Measurements from ENCODE around the gene VAPA.
A peak's percentile ranks its signal among the peaks of the same experiment; 100 is the strongest.

VAPA gene, protein sequence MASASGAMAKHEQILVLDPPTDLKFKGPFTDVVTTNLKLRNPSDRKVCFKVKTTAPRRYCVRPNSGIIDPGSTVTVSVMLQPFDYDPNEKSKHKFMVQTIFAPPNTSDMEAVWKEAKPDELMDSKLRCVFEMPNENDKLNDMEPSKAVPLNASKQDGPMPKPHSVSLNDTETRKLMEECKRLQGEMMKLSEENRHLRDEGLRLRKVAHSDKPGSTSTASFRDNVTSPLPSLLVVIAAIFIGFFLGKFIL

GRCh38 chr18:9913526-9914333 is at the start of gene VAPA:
Gene VAPA (plus strand): TSS chr18:9914016. CDS start chr18:9914257, 241 bp downstream.
- DNase-seq = peak; percentile 96

DNA sequence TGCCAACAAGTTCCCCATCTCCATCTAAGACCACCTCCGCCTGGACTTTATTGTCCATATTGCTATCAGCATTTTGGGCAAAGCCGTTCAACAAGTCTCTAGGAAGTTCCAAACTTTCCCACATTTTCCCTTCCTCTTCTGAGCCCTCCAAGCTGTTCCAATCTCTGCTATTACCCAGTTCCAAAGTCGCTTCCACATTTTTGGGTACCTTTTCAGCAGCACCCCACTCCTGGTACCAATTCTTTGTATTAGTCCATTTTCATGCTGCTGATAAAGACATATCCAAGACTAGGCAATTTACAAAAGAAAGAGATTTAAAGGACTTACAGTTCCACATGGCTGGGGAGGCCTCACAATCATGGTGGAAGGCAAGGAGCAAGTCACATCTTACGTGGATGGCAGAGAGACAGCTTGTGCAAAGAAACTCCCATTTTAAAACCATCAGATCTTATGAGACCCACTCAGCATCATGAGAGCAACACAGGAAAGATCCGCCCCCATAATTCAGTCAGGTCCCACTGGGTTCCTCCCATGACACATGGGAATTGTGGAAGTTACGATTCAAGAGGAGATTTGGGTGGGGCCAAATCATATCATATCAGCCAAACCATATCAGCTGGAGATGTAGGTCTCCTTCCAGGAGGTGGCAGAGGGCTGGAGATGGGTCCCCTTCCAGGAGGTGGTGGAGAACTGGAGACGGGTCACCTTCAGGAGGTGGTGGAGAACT is 47.9 kb upstream of the VAPA start:
- no peak for DNase-seq

- DNase-seq = no peak
Observed at GRCh38 chr18:9866627-9867026, 47.2 kb upstream of the VAPA start.

GRCh38 chr18:9867071-9867594 is 46.7 kb upstream of the VAPA start:
- DNase-seq = no peak

DNA sequence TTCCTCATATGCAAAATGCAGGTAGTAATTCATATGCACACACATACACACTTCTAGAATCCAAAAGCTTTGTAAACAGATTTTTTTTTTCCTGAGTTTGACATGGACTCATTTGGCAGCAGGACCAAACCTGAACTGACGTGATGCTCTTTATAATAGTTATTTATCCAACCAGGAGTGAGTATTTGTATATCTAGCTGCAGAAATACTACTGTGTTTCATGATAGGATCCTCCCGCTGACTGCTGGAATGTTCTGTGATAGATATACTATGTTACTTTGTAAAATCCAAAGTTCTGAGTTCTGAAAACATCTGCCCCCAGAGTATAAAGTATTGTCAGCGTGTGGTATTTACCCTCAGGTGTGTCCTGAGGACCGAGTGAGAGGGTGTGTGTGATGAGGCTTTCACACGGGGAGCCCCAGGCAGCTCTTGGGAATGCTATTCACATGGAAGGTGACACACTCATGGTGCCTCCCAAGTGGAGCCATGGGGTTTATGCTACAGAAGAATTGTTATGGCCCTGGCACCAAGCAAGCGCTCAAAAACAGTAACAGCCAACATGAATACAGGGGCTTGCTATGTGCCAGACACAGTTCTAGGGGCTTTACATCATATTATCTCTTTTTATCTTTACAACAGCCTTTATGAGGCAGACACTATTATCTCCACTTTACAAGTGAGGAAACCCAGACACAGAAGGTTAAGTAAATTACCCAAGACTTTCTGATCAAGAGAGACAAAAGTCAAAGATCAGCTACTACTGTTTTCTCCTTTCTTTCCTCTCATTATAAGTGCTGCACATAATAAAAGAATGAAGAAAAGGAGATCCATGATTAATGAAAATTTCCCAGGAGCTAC is 44.7 kb upstream of the VAPA start:
- no peak for DNase-seq

DNA sequence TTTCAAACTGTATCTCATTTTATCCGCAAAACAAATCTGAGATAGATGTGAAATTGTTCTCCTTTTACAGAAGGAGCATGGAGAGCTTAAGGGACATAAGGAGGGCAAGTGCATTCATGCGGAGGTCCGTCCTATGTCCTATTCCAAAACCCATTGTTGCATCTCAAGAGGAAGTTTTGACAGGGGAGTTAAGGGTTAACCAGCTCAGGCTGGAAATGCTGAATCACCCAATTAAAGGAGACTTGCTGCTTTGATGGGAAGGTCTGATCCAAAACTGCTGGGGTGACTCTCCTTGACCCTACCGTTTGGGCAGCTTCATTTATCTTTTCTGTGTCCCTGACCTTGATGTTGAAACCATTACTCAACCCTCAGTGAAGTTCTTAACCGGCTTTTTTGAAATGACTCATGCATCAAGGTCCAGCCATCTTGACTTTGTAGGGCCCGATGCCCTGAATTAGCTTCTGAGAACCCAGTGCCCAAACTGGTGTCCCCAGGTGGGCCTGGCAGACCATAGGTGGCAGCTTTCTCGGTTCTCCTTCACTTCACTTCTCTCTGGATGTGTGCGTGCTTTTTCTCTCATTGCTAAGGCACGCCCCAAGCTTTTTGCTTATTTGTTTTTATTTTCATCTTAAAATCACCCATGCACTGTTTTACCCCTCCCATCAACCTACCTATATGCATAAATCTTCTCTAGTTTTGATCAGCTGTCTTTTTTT is 43.9 kb upstream of the VAPA start:
- DNase-seq = no peak

DNA sequence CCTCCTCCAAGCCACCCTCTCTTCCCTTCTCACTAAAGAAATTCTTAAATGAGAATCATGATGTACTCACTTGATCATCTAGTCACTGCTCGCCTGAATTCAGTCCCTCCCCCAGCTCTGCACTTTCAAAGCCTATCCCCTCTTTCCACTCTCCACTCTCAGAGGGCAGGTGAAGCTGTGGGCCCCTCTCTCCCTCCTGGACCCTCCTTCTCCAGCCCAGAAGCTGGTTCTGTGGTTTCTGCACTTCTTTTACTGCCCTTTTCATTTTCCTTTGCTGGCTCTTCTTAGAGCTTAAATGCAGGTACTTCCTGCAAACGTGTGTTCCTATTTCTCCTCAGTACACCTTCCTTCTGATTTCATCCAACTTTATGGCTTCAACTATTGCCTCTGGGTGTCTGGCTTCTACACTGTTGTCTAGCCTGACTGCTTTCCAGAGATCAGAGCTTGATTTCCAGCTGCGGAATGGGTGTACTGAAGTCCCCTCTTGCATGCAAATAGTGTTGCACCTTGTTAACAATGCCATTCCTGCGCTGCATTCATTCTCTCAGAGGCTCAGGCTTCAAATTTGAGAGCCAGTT is 43.3 kb upstream of the VAPA start:
- DNase-seq = no peak

GRCh38 chr18:9871244-9871746 is 42.5 kb upstream of the VAPA start:
- no peak for DNase-seq

- DNase-seq = no peak
Observed at GRCh38 chr18:9872823-9873222, 41.0 kb upstream of the VAPA start.

DNA sequence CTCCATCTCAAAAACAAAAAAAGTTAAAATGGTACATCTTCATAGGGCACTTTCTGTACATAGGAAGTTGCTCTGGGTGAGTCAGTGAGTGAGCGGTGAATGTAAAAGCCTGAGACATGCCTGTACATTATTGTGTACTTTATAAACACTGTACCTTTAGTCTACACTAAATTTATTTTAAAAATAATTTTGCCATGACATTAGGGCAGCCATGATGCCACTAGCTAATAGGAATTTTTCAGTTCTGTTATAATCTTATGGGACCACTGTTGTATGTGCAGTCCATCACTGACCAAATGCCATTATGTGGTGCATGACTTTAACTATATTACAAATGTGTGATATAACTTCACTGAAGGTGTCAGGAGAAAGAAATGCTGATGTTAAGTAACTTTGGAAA is 39.1 kb upstream of the VAPA start:
- no peak for DNase-seq

DNA sequence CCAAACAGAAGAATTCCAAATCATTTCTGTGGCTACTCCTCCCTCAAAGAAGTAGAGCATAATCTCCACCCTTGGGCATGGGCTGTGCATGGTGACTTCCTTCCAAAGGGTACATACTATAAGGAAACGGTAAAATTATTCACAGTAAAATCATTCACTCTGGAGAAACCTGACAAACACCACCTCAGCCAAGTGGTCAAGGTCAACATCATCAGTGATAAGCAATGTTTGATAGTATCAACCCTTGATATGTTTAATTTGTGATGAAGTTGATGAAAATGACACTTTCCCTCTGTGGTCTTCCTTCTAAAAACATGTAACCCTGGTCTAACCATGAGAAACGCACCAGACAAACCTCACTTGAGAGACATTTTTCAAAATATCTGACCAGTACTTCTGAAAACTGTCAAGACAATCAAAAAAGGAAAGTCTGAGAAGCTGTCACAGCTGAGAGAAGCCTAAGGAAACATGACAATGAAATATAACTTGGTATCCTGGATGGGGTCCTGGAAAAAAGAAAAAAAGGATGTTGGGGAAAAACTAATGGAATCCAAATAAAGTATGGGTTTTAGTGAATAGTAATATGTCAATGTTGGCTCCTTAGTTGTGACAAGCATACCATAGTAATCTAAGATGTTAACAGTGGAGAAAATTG is 37.5 kb upstream of the VAPA start:
- no peak for DNase-seq

DNA sequence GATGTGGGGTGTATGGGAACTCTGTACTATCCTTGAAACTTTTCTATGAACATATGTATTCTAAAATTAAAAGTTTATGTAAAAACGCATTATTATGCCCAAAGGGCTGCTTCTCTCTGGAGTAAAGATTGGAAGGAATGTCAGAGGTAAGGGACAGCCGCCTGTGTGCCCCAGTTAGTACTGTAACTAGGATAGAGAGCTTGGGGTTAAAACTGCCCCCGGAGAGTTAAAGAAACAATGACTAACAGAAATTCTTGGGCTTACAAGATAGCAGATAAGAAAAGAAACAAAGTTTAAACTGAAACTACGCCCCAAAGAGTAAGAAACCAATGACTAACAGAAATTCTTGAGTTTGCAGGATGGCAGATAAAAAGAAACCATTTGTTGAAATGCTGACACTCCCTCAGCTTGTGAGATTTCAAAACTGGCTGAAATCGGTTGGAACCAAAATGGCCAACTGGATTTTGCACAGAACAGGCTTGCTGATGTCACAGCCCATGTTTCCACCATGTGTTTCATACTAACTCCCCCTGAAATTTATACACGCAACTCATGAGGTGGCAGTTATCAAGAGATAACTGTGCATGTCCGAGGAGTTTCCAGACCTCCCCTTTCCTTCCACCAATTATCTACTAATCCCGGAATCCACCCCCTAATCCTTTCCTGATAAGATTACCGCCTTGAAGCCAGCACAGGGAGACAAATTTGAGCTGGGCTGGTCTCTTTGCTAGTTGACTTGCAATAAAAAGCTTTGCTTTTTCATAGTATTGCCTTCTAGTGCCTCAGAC is 36.8 kb upstream of the VAPA start:
- no peak for DNase-seq

DNA sequence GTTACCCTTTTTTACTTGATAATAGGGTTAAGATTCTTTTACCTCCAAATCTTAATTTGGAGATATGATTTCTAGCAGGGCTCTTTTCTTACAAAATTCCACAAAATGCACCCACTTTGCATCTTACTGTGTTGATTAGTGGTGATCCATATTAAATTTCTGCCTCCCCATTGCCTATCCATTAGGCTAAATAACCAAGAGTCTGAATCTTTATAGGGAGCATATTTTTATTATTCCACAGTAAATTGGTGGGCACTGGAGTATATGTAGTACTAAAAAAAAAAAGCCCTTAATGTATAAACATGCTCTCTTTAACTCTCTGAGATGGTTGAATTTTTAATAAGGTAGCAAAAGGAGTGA is 36.2 kb upstream of the VAPA start:
- DNase-seq = no peak

DNA sequence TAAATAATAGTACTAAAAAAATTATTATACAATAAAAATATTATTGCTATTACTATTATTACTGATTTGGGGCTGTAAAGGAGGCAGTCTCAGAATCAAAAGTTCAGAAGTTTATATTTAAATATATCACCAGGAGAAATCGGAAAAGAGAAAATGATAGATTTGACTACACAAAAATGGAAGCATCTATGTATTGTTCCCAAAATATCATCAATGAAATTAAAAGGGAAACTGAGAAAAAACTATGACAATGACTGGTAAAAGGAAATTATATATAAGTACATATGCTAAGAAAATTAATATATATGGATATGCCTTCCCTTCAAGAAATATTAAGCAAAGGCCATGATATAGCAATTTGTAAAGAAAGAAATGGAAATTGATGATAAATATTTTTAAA is 35.7 kb upstream of the VAPA start:
- DNase-seq = no peak

- no peak for DNase-seq
Observed at GRCh38 chr18:9878783-9879242, 35.0 kb upstream of the VAPA start.

DNA sequence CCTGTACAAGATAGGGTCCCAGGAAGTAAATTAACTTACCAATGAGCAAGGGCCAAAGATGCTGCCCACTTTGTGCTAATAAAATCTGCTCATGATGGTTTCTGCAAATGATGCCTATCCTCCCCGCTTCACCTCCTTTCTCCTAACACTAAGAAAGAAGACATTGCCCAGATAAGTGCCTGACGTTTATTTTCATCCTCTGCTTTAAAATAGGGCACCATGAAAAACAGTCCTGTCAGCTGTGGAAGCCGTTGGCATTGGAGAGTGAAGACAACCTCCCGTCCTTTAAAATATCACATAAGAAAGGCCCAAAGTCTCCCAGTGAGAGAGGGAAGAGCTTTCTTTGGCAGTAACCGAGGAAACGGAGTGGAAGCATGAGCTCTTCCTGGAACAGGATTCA is 29.7 kb upstream of the VAPA start:
- no peak for DNase-seq

DNA sequence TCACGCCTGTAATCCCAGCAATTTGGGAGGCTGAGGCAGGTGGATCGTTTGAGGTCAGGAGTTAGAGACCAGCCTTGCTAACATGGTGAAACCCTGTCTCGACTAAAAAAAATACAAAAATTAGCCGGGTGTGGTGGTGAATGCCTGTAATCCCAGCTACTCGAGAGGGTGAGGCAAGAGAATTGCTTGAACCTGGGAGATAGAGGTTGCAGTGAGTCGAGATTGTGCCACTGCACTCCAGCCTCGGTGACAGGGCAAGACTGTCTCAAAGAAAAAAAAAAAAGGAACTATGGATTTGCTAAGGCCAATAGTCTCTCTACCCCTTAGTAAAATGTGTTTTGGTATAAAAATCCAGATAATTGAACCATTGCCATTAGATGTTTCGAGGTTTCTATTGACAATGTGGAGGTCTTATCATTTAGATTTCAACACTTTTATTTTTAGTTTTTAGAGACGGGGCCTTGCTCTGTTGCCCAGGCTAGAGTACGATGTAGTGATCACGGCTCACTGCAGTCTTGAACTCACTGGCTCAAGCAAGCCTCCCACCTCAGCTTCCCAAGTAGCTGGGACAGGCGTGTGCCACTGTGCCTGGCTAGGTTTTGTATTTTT is 29.2 kb upstream of the VAPA start:
- no peak for DNase-seq

GRCh38 chr18:9885170-9886004 is 28.4 kb upstream of the VAPA start, which contains the start of gene TXNDC2:
Gene TXNDC2 (plus strand): TSS chr18:9885973. CDS start chr18:9886681, 708 bp downstream.
- DNase-seq = no peak

Measured in right forelimb (tissue), 1 donor.